HEK293 (cell line): ENCODE measurements around the gene UBE2F.

Experiments used
- CTCF ChIP-seq: fragments of 450-650 bp; formaldehyde crosslinking; IDR thresholded peaks from 2 replicates; pipeline ENCODE4 v1.5.1; 2016; ENCODE audit warnings: missing biosample characterization, missing genetic modification characterization
- REST ChIP-seq: fragments of 450-650 bp; formaldehyde crosslinking; IDR thresholded peaks from 2 replicates; pipeline ENCODE4 v1.5.1; 2016; ENCODE audit warnings: missing biosample characterization, missing genetic modification characterization
- ZBTB21 ChIP-seq: fragments of 450-650 bp; formaldehyde crosslinking; IDR thresholded peaks from 2 replicates; pipeline ENCODE4 v1.5.1; 2017; ENCODE audit warnings: missing biosample characterization, missing genetic modification characterization
- ZBTB7A ChIP-seq: fragments of 450-650 bp; formaldehyde crosslinking; IDR thresholded peaks from 2 replicates; pipeline ENCODE4 v1.5.1; 2016; ENCODE audit warnings: low read depth, missing biosample characterization, missing genetic modification characterization
- ZNF10 ChIP-seq: fragments of 450-650 bp; formaldehyde crosslinking; IDR thresholded peaks from 2 replicates; pipeline ENCODE4 v1.5.1; 2017; ENCODE audit warnings: missing biosample characterization, missing genetic modification characterization
- ZNF138 ChIP-seq: fragments of 450-650 bp; formaldehyde crosslinking; IDR thresholded peaks from 2 replicates; pipeline ENCODE4 v1.5.1; 2016; ENCODE audit warnings: missing biosample characterization, missing genetic modification characterization, borderline replicate concordance
- ZNF341 ChIP-seq: fragments of 450-650 bp; formaldehyde crosslinking; IDR thresholded peaks from 2 replicates; pipeline ENCODE4; 2016; ENCODE audit warnings: low read depth, missing biosample characterization, missing genetic modification characterization
- TF ChIP-seq, protein P1 (sequence below): fragments of 450-650 bp; formaldehyde crosslinking; IDR thresholded peaks from 2 replicates; pipeline ENCODE4 v1.5.1; 2016; ENCODE audit warnings: missing biosample characterization, missing genetic modification characterization

DNA sequence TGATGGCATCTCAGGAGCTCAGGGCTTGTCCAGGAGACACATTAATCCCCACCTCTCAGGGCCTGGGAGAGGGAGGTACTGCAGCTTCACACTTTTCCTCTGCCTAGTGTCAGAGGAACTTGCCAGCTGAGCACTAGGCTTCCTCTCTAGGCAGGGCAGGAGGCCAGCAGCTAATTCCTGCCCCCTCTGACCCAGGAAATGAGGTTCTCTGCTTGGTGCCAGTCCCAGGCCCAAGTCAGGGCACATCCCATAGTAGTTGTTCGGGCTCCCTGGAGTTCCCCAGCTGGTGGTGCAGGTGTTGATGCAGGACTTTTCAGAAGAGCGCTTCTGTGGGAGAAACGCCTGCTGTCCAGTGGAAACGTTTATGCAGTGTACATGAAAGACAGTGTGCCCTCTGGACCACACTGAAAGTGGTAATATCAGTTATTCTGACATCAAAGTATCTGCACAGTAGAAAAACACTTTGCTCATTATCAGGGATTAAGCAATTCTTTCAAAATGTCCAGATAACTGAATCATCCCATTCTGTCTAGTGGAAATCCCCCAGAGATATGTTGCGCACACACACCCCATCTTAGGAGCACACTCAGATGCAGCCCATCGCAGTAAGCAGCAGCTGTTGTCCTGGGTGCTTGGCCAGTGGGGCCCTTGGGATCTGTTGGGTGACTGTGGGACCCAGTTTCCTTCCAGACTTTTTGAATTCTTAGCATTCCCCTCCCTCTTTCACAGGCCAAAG is 76.2 kb downstream of the UBE2F start:
- TF ChIP-seq ZNF341 (no peak), ZNF10 (tag by site-specific recombination) (no peak), REST (tag by site-specific recombination) (no peak), ZBTB7A (no peak), CTCF (tag by site-specific recombination) (no peak), ZBTB21 (no peak), ZNF138 (tag by site-specific recombination) (no peak)
- TF ChIP-seq, protein P1, sequence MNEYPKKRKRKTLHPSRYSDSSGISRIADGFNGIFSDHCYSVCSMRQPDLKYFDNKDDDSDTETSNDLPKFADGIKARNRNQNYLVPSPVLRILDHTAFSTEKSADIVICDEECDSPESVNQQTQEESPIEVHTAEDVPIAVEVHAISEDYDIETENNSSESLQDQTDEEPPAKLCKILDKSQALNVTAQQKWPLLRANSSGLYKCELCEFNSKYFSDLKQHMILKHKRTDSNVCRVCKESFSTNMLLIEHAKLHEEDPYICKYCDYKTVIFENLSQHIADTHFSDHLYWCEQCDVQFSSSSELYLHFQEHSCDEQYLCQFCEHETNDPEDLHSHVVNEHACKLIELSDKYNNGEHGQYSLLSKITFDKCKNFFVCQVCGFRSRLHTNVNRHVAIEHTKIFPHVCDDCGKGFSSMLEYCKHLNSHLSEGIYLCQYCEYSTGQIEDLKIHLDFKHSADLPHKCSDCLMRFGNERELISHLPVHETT (tag by site-specific recombination) = no peak
